ENCODE results near the gene SUFU.
A peak's percentile ranks its signal among the peaks of the same experiment; 100 is the strongest.

Gene SUFU

GRCh38 chr10:102564209-102564834, 60.5 kb downstream of the SUFU start:
- TF ChIP-seq, protein P1, sequence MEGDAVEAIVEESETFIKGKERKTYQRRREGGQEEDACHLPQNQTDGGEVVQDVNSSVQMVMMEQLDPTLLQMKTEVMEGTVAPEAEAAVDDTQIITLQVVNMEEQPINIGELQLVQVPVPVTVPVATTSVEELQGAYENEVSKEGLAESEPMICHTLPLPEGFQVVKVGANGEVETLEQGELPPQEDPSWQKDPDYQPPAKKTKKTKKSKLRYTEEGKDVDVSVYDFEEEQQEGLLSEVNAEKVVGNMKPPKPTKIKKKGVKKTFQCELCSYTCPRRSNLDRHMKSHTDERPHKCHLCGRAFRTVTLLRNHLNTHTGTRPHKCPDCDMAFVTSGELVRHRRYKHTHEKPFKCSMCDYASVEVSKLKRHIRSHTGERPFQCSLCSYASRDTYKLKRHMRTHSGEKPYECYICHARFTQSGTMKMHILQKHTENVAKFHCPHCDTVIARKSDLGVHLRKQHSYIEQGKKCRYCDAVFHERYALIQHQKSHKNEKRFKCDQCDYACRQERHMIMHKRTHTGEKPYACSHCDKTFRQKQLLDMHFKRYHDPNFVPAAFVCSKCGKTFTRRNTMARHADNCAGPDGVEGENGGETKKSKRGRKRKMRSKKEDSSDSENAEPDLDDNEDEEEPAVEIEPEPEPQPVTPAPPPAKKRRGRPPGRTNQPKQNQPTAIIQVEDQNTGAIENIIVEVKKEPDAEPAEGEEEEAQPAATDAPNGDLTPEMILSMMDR (IDR thresholded peaks at IDR 0.05) = no peak
- H3K79me2 ChIP-seq = peaks cover 40% of the 10 kb centered on the region
- no peak overlapping the region for H3K4me3 ChIP-seq (ENCODE audit: low read depth, low read length)
- H3K36me3 ChIP-seq (ENCODE audit: control insufficient read depth, insufficient read depth, low read length) = no peaks in the 10 kb centered on the region
- no peak overlapping the region for H3K4me2 ChIP-seq (ENCODE audit: low read length)
- no peaks in the 10 kb centered on the region for H3K27me3 ChIP-seq (ENCODE audit: control insufficient read depth, insufficient read depth, low read length)
- no peak overlapping the region for H3K9ac ChIP-seq
- no peaks in the 10 kb centered on the region for H3K4me1 ChIP-seq
- H3K27ac ChIP-seq = no peak overlapping the region
- H2AFZ ChIP-seq = no peak overlapping the region
- H3K9me3 ChIP-seq (ENCODE audit: control insufficient read depth, low read length) = no peaks in the 10 kb centered on the region

DNA sequence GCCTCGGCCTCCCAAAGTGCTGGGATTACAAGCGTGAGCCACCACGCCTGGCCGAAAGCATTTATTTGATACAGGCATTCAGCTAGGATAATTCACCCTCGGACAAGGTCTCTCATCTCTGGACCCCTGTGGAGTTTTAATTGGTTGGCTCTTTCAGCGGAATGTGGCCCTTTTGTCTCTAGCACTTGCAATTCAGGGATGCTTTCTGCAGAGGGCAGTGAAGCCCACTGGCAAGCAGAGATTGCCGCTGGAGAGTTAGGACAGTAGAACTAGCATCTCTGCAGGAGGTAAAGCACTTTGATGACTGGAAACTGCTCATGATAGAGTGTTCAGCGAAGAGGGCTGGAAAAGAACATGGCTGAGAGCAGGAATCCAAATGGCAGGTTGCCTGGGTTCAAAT, 62.0 kb downstream of the SUFU start:
- Histone ChIP-seq H3K4me2 (ENCODE audit: low read length) (no peak overlapping the region), H3K4me3 (ENCODE audit: low read depth, low read length) (no peak overlapping the region), H3K9ac (no peak overlapping the region), H3K36me3 (ENCODE audit: control insufficient read depth, insufficient read depth, low read length) (no peaks in the 10 kb centered on the region), H3K79me2 (peaks cover 40% of the 10 kb centered on the region), H3K27me3 (ENCODE audit: control insufficient read depth, insufficient read depth, low read length) (no peaks in the 10 kb centered on the region), H3K4me1 (no peaks in the 10 kb centered on the region), H3K9me3 (ENCODE audit: control insufficient read depth, low read length) (no peaks in the 10 kb centered on the region), H3K27ac (no peak overlapping the region), H2AFZ (no peak overlapping the region)
- TF ChIP-seq, protein P1 (IDR thresholded peaks at IDR 0.05) = no peak

- Histone ChIP-seq H3K4me3 (ENCODE audit: low read depth, low read length) (no peak overlapping the region), H3K9me3 (ENCODE audit: control insufficient read depth, low read length) (no peaks in the 10 kb centered on the region), H3K4me2 (ENCODE audit: low read length) (no peak overlapping the region), H3K79me2 (peaks cover 27% of the 10 kb centered on the region), H3K4me1 (peaks cover 10% of the 10 kb centered on the region), H3K27ac (no peak overlapping the region), H3K9ac (no peak overlapping the region), H3K27me3 (ENCODE audit: control insufficient read depth, insufficient read depth, low read length) (no peaks in the 10 kb centered on the region), H3K36me3 (ENCODE audit: control insufficient read depth, insufficient read depth, low read length) (no peaks in the 10 kb centered on the region), H2AFZ (peak overlapping the region; percentile 61)
- TF ChIP-seq, protein P1 (IDR thresholded peaks at IDR 0.05) = no peak
Measured at GRCh38 chr10:102578782-102579181, 75.0 kb downstream of the SUFU start.

GRCh38 chr10:102579328-102579727, 75.6 kb downstream of the SUFU start:
- Histone ChIP-seq H2AFZ (peak overlapping the region; percentile 61), H3K36me3 (ENCODE audit: control insufficient read depth, insufficient read depth, low read length) (no peaks in the 10 kb centered on the region), H3K4me1 (peaks cover 10% of the 10 kb centered on the region), H3K27ac (peak overlapping the region; percentile 52), H3K4me3 (ENCODE audit: low read depth, low read length) (peak overlapping the region; percentile 3), H3K4me2 (ENCODE audit: low read length) (peak overlapping the region; percentile 16), H3K79me2 (peaks cover 32% of the 10 kb centered on the region), H3K9me3 (ENCODE audit: control insufficient read depth, low read length) (no peaks in the 10 kb centered on the region), H3K9ac (no peak overlapping the region), H3K27me3 (ENCODE audit: control insufficient read depth, insufficient read depth, low read length) (no peaks in the 10 kb centered on the region)
- TF ChIP-seq, protein P1 (IDR thresholded peaks at IDR 0.05) = no peak

DNA sequence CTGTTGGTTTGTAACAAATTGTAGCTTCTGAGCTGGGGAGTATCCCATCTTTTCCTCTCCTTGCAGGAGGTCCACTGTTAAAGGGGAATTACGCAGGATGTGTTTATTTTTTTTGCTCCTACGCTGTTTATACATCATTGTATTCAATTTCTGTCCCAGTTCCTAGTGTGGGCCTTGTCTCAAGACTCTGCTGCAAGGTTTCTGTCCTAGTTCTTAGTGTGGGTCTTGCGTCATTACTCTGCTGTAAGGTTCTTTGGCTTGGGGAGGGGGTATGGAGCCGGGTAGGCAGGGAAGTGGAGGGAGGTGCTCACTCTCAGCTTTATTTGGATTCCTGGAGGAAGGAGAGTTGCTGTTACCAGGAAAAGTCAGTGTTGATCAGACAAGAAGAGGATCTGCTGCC, 76.5 kb downstream of the SUFU start:
- H3K4me3 ChIP-seq (ENCODE audit: low read depth, low read length) = no peak overlapping the region
- TF ChIP-seq, protein P1 (IDR thresholded peaks at IDR 0.05) = no peak
- H3K4me2 ChIP-seq (ENCODE audit: low read length) = no peak overlapping the region
- H3K4me1 ChIP-seq = peaks cover 10% of the 10 kb centered on the region
- H3K36me3 ChIP-seq (ENCODE audit: control insufficient read depth, insufficient read depth, low read length) = no peaks in the 10 kb centered on the region
- no peak overlapping the region for H2AFZ ChIP-seq
- no peaks in the 10 kb centered on the region for H3K27me3 ChIP-seq (ENCODE audit: control insufficient read depth, insufficient read depth, low read length)
- H3K79me2 ChIP-seq = peaks cover 32% of the 10 kb centered on the region
- H3K9ac ChIP-seq = no peak overlapping the region
- H3K27ac ChIP-seq = no peak overlapping the region
- no peaks in the 10 kb centered on the region for H3K9me3 ChIP-seq (ENCODE audit: control insufficient read depth, low read length)
